Spleen (tissue), 11 donors: ENCODE results near the gene ZNF784. TPM values are rescaled to one million over a fixed set of nuclear protein-coding genes. Genes with fewer than 3 reads are reported as not detected.
A peak's percentile ranks its signal among the peaks of the same experiment; 100 is the strongest.

Experiments used
- DNase-seq: peaks from one replicate; pipeline ENCODE4 v3.0.0-alpha.2; 2020
- H3K27ac ChIP-seq, 8 donors: fragments of 200-600 bp; sonication (generic) in 7 of 8; 1 replicate in 4 of 8; 2 replicates in 4 of 8; pipeline versions ENCODE4 v1.5.0 to v1.8.0; 2016 to 2021; ENCODE audit warnings: inconsistent platforms in 4 of 8, mild to moderate bottlenecking in 4 of 8, moderate library complexity in 1 of 8
- H3K27me3 ChIP-seq, 7 donors: fragments of 200-600 bp; sonication (generic) in 6 of 7; replicated peaks in 1 of 7; 1 replicate in 4 of 7; 2 replicates in 3 of 7; pipeline versions ENCODE4 v1.5.0 to v1.8.0; 2016 to 2021; ENCODE audit warnings: inconsistent platforms in 3 of 7, mild to moderate bottlenecking in 1 of 7
- H3K36me3 ChIP-seq, 6 donors: fragments of 200-600 bp; sonication (generic) in 5 of 6; 1 replicate in 4 of 6; 2 replicates in 2 of 6; pipeline versions ENCODE4 v1.5.0 to v1.8.0; 2016 to 2021; ENCODE audit warnings: inconsistent platforms in 2 of 6
- H3K4me1 ChIP-seq, 6 donors: fragments of 200-600 bp; sonication (generic) in 5 of 6; 1 replicate in 3 of 6; 2 replicates in 3 of 6; pipeline versions ENCODE4 v1.5.0 to v1.8.0; 2016 to 2021; ENCODE audit warnings: inconsistent platforms in 3 of 6
- H3K4me3 ChIP-seq, 8 donors: fragments of 200-600 bp; sonication (generic) in 7 of 8; 1 replicate in 4 of 8; 2 replicates in 4 of 8; pipeline versions ENCODE4 v1.5.0 to v1.8.0; 2016 to 2021; ENCODE audit warnings: inconsistent platforms in 4 of 8, mild to moderate bottlenecking in 4 of 8, moderate library complexity in 2 of 8
- H3K9me3 ChIP-seq, 8 donors: fragments of 200-600 bp; sonication (generic) in 7 of 8; 1 replicate in 4 of 8; 2 replicates in 4 of 8; pipeline versions ENCODE4 v1.5.0 to v1.8.0; 2016 to 2021; ENCODE audit warnings: inconsistent platforms in 4 of 8
- POLR2A ChIP-seq, 3 donors: fragments of 450-650 bp; IDR thresholded peaks; one replicate each; pipeline ENCODE4 v1.5.1; 2017; ENCODE audit warnings: antibody characterized with exemption in 3 of 3, mild to moderate bottlenecking in 1 of 3
- POLR2AphosphoS5 ChIP-seq, 3 donors: sonication (generic); formaldehyde crosslinking; IDR thresholded peaks; one replicate each; pipeline ENCODE4 v1.5.1; 2017; ENCODE audit warnings: antibody characterized with exemption in 3 of 3
- WGBS, 5 donors: extraction: QIAGEN DNeasy Blood & Tissue Kit in 3 of 5; methylation state at CpG; one replicate each; pipeline versions ENCODE4 v1.1.5 to v1.1.7; 2013 to 2018; 5-methylcytosine and 5-hydroxymethylcytosine counted together
- intact Hi-C: fragments of 100-400 bp; cut with DNase I; formaldehyde crosslinking; loops from one replicate; pipeline ENCODE4 v1.15.0; 2023; ENCODE audit warnings: low total_unique reads
- polyA plus RNA-seq, 3 donors: library from polyadenylated mRNA; stranded (reverse); fragments of 200-250 nt; gene quantifications; one replicate each; pipeline ENCODE4 v1.2.1, GENCODE V29; 2013
- total RNA-seq, 7 donors: library from RNA; depleted of rRNA in 3 of 7; stranded (reverse); fragments of >200 nt in 3 of 7; fragmentation: NEBNext Ultra II Directional in 4 of 7; extraction: Animal tissue kit (Norgen Biotek cat#: 25700) in 4 of 7; gene quantifications; one replicate each; pipeline versions ENCODE4 v1.1.0 to v1.2.1, GENCODE V29; 2016 to 2021
- TF ChIP-seq, protein P1 (sequence below), 11 experiments: fragments of 200-600 bp in 7 of 11; fragments of 450-650 bp in 4 of 11; sonication (generic) in 4 of 11; IDR thresholded peaks in 8 of 11; conservative IDR thresholded peaks in 3 of 11; 1 replicate in 7 of 11; 2 replicates in 4 of 11; pipeline versions ENCODE4 v1.4.0 to v1.8.0; 2016 to 2021; ENCODE audit warnings: antibody characterized with exemption in 11 of 11, inconsistent platforms in 4 of 11, mild to moderate bottlenecking in 1 of 11
- donor health status: healthy with polysubstance abuse.
- donor health status: DM: no; HTN: no; CAD: no; lungs with moderate emphysema.
- donor health status: DM: no; HTN: no; CAD: no.
- donor health status: Bipolar disorder and iron deficiency.
- donor health status: healthy.
- donor health status: DM: no; HTN: no; CAD: no.
- donor health status: DM: yes; HTN: yes; CAD: no.

ZNF784 gene
- total and polyA plus RNA-seq, 10 donors = 3.3 to 10.0 (median 6.7) TPM

DNA sequence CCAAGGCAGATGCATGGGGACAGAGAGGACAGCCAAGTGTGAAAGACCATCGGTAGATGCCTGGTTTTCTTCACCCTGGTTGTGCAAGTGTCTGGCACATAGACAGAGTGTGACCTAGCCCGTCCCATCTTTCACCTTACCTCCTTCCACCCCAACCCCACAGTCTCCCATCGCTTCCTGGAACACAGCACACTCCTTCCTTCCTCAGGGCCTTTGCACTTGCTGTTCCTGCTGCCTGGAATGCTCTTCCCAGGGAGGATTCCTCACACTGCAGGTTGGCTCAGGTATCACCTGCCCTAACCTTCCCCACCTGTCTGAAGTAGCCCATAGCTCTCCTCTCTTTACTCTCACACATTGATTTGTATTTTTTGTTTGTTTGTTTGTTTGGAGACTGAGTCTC lies 28.1 kb downstream of the ZNF784 start:
- Histone ChIP-seq H3K9me3 (peaks cover 0 to 4% (median 0%) of the 10 kb centered on the region in 8 donors), H3K4me1 (peaks cover 3 to 21% (median 15%) of the 10 kb centered on the region in 6 donors), H3K36me3 (peaks cover 0 to 63% (median 41%) of the 10 kb centered on the region in 6 donors), H3K27ac (no peak overlapping the region), H3K27me3 (no peaks in the 10 kb centered on the region), H3K4me3 (no peak overlapping the region)
- TF ChIP-seq POLR2AphosphoS5 (IDR thresholded peaks at IDR 0.05) (no peak), POLR2A (IDR thresholded peaks at IDR 0.05) (no peak)
- TF ChIP-seq, protein P1, sequence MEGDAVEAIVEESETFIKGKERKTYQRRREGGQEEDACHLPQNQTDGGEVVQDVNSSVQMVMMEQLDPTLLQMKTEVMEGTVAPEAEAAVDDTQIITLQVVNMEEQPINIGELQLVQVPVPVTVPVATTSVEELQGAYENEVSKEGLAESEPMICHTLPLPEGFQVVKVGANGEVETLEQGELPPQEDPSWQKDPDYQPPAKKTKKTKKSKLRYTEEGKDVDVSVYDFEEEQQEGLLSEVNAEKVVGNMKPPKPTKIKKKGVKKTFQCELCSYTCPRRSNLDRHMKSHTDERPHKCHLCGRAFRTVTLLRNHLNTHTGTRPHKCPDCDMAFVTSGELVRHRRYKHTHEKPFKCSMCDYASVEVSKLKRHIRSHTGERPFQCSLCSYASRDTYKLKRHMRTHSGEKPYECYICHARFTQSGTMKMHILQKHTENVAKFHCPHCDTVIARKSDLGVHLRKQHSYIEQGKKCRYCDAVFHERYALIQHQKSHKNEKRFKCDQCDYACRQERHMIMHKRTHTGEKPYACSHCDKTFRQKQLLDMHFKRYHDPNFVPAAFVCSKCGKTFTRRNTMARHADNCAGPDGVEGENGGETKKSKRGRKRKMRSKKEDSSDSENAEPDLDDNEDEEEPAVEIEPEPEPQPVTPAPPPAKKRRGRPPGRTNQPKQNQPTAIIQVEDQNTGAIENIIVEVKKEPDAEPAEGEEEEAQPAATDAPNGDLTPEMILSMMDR (IDR thresholded peaks at IDR 0.05 in 8 of 11, conservative IDR thresholded peaks at IDR 0.05 in 3 of 11) = no peak
- intact Hi-C loops = no loop called here
- DNase-seq = no peak
- 91 to 98% (median 92%) methylated on average over 3 of the region's 3 CpGs for WGBS, 5 donors

- DNase-seq = no peak
- H3K4me3 ChIP-seq = no peak overlapping the region
- peaks cover 0 to 4% (median 0%) of the 10 kb centered on the region in 8 donors for H3K9me3 ChIP-seq
- peaks cover 0 to 63% (median 41%) of the 10 kb centered on the region in 6 donors for H3K36me3 ChIP-seq
- H3K27me3 ChIP-seq = no peaks in the 10 kb centered on the region
- TF ChIP-seq POLR2A (IDR thresholded peaks at IDR 0.05) = no peak
- TF ChIP-seq, protein P1 (IDR thresholded peaks at IDR 0.05 in 8 of 11, conservative IDR thresholded peaks at IDR 0.05 in 3 of 11) = no peak
- TF ChIP-seq POLR2AphosphoS5 (IDR thresholded peaks at IDR 0.05) = no peak
- 88 to 96% (median 92%) methylated on average over 4 of the region's 4 CpGs for WGBS, 5 donors
- intact Hi-C loops = no loop called here
- peaks cover 0 to 12% (median 7%) of the 10 kb centered on the region in 6 donors for H3K4me1 ChIP-seq
- H3K27ac ChIP-seq = no peak overlapping the region
These were observed 29.3 kb downstream of the ZNF784 start for GRCh38 chr19:55594996-55595545.

GRCh38 chr19:55593096-55593772 lies 31.1 kb downstream of the ZNF784 start:
- peaks cover 0 to 3% (median 1%) of the 10 kb centered on the region in 6 donors for H3K4me1 ChIP-seq
- WGBS, 5 donors = 89 to 94% (median 92%) methylated on average over 27 to 68 of the region's 68 CpGs
- H3K4me3 ChIP-seq = no peak overlapping the region
- H3K27ac ChIP-seq = no peak overlapping the region
- H3K9me3 ChIP-seq = peaks cover 0 to 4% (median 0%) of the 10 kb centered on the region in 8 donors
- intact Hi-C loops = no loop called here
- no peaks in the 10 kb centered on the region for H3K27me3 ChIP-seq
- peaks cover 0 to 63% (median 41%) of the 10 kb centered on the region in 6 donors for H3K36me3 ChIP-seq
- TF ChIP-seq, protein P1 (IDR thresholded peaks at IDR 0.05 in 8 of 11, conservative IDR thresholded peaks at IDR 0.05 in 3 of 11) = no peak
- TF ChIP-seq POLR2AphosphoS5 (IDR thresholded peaks at IDR 0.05) = peak in 1 of 3 donors; percentile 19
- DNase-seq = peak; percentile 74

DNA sequence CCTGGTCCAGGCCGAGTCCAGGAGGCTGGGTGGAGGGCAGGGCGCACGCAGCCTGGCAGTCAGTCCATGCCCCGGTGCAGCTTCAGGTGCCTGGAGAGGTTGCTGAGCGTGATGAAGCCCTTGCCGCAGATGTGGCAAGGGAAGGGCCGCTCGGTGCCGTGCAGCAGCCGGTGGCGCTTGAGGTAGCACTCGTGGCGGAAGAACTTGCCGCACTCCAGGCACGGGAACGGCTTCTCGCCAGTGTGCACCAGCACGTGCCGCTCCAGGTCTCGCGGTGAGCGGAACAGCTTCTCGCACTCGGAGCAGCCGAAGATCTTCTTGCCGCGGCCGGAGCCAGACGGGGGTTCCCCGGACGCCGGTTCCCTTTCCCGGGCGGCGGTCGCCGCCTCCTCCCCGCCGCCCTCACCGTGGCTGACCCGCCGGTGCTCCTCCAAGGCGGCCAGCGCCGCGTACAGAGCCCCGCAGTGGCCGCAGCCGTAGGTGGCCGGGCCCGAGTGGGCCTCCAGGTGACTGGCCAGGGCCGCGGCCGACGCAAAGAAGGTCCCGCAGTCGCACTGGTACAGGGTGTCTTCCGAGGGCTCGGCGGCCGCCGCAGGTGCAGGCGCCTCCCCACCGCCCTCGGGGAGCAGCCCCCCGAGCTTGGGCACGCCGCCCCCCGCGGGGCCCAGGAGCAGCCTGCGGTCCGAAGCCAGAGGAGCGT lies 31.8 kb downstream of the ZNF784 start:
- H3K4me3 ChIP-seq = no peak overlapping the region
- peaks cover 0 to 3% (median 0%) of the 10 kb centered on the region in 7 donors for H3K27me3 ChIP-seq
- DNase-seq = no peak
- TF ChIP-seq POLR2AphosphoS5 (IDR thresholded peaks at IDR 0.05) = peak in 1 of 3 donors; percentile 31
- no peak for TF ChIP-seq POLR2A (IDR thresholded peaks at IDR 0.05)
- TF ChIP-seq, protein P1 (IDR thresholded peaks at IDR 0.05 in 8 of 11, conservative IDR thresholded peaks at IDR 0.05 in 3 of 11) = no peak
- intact Hi-C loops = no loop called here
- peaks cover 0 to 59% (median 41%) of the 10 kb centered on the region in 6 donors for H3K36me3 ChIP-seq
- no peak overlapping the region for H3K27ac ChIP-seq
- peaks cover 0 to 4% (median 0%) of the 10 kb centered on the region in 8 donors for H3K9me3 ChIP-seq
- 94 to 98% (median 95%) methylated on average over 20 to 73 of the region's 73 CpGs for WGBS, 5 donors
- H3K4me1 ChIP-seq = peaks cover 4 to 8% (median 6%) of the 10 kb centered on the region in 6 donors
